MM.1S (cell line): ENCODE results near the gene CCDC85C.
A peak's percentile ranks its signal among the peaks of the same experiment; 100 is the strongest.

ENCODE experiments used
- DNase-seq: peaks from one replicate; pipeline ENCODE4 v3.0.0-alpha.2; 2015
- H2AFZ ChIP-seq: fragments of 300-600 bp; sonication (generic); 2 replicates; pipeline ENCODE4 v1.6.0; 2016; ENCODE audit warnings: antibody characterized with exemption, low read length
- H3F3A ChIP-seq: fragments of 300-600 bp; sonication (generic); 2 replicates; pipeline ENCODE4 v1.6.1; 2016; ENCODE audit warnings: mild to moderate bottlenecking, antibody characterized with exemption, low read length, moderate library complexity, mixed read lengths; ENCODE audit not compliant: insufficient read depth
- H3K27ac ChIP-seq: fragments of 300-600 bp; sonication (generic); 2 replicates; pipeline ENCODE4 v1.5.1; 2016; ENCODE audit warnings: mild to moderate bottlenecking, low read length
- H3K27me3 ChIP-seq: fragments of 300-600 bp; sonication (generic); replicated peaks from 2 replicates; pipeline ENCODE4 v1.6.0; 2016; ENCODE audit warnings: low read length; ENCODE audit not compliant: insufficient read depth
- H3K36me3 ChIP-seq: fragments of 300-600 bp; sonication (generic); replicated peaks from 2 replicates; pipeline ENCODE4 v1.6.1; 2016; ENCODE audit warnings: mild to moderate bottlenecking, low read length, mixed read lengths; ENCODE audit not compliant: insufficient read depth
- H3K4me1 ChIP-seq: fragments of 300-600 bp; sonication (generic); 2 replicates; pipeline ENCODE4 v1.6.1; 2016; ENCODE audit warnings: low read length, mixed read lengths
- H3K4me2 ChIP-seq: fragments of 300-600 bp; sonication (generic); 2 replicates; pipeline ENCODE4 v1.6.0; 2016; ENCODE audit warnings: low read depth, low read length
- H3K4me3 ChIP-seq: fragments of 300-600 bp; sonication (generic); 2 replicates; pipeline ENCODE4 v1.5.1; 2016; ENCODE audit warnings: low read length, mixed read lengths
- H3K79me2 ChIP-seq: fragments of 300-600 bp; sonication (generic); 2 replicates; pipeline ENCODE4 v1.6.1; 2016; ENCODE audit warnings: mixed run types, low read length, mixed read lengths
- H3K9ac ChIP-seq: fragments of 300-600 bp; sonication (generic); 2 replicates; pipeline ENCODE4 v1.6.1; 2016; ENCODE audit warnings: low read length, mixed read lengths
- H3K9me2 ChIP-seq: fragments of 300-600 bp; sonication (generic); replicated peaks from 2 replicates; pipeline ENCODE4 v1.6.1; 2016; ENCODE audit warnings: mild to moderate bottlenecking, low read length, mixed read lengths; ENCODE audit not compliant: insufficient read depth
- H3K9me3 ChIP-seq: fragments of 300-600 bp; sonication (generic); replicated peaks from 2 replicates; pipeline ENCODE4 v1.6.1; 2016; ENCODE audit warnings: mild to moderate bottlenecking, low read length, mixed read lengths; ENCODE audit not compliant: insufficient read depth
- H4K20me1 ChIP-seq: fragments of 300-600 bp; sonication (generic); 2 replicates; pipeline ENCODE4 v1.6.1; 2016; ENCODE audit warnings: mild to moderate bottlenecking, low read length, moderate library complexity, mixed read lengths; ENCODE audit not compliant: insufficient read depth
- CTCF ChIP-seq: fragments of 300-600 bp; sonication (generic); IDR thresholded peaks from 2 replicates; pipeline ENCODE4 v1.5.1; 2016; ENCODE audit warnings: antibody characterized with exemption, low read length, mixed read lengths
- EZH2 ChIP-seq: fragments of 300-600 bp; sonication (generic); optimal IDR thresholded peaks from 2 replicates; pipeline ENCODE3; 2017; ENCODE audit warnings: low read depth, mild to moderate bottlenecking, antibody characterized with exemption, low read length, mixed read lengths
- EZH2phosphoT487 ChIP-seq: fragments of 300-600 bp; sonication (generic); IDR thresholded peaks from 2 replicates; pipeline ENCODE4 v1.6.1; 2018; ENCODE audit warnings: antibody characterized with exemption, low read length

The CCDC85C gene

DNA sequence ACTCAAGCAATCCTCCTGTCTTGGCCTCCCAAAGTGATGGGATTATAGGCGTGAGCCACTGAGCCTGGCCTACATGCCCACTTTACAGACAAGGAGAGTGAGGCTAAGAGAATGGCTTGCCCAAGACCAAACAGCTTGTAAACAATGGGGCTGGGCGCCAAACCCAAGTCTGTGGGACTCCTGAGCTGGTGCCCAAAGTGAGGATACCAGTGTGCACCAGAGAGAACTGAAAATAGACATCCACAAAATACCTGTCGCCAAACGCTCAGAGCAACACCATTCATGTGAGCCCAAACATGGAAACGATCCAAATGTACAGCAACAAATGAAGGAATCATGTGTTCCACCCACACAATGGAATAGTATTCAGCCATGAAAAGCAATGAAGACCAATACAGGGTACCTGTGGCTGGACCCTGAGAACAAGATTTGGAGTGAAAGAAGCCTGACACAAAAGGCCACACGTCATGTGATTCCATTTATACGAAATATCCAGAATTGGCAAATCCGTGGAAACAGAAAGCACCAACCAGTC, 84.6 kb downstream of the CCDC85C start:
- TF ChIP-seq CTCF (no peak), EZH2 (no peak), EZH2phosphoT487 (no peak)
- Histone ChIP-seq H3K9ac (no peak overlapping the region), H3K36me3 (no peaks in the 10 kb centered on the region), H3K9me2 (no peaks in the 10 kb centered on the region), H4K20me1 (no peaks in the 10 kb centered on the region), H2AFZ (no peak overlapping the region), H3K27ac (no peak overlapping the region), H3K27me3 (no peaks in the 10 kb centered on the region), H3F3A (no peaks in the 10 kb centered on the region), H3K4me1 (no peaks in the 10 kb centered on the region), H3K9me3 (no peaks in the 10 kb centered on the region), H3K4me2 (no peak overlapping the region), H3K79me2 (no peaks in the 10 kb centered on the region), H3K4me3 (no peak overlapping the region)
- DNase-seq = no peak

- Histone ChIP-seq H4K20me1 (no peaks in the 10 kb centered on the region), H3K4me1 (no peaks in the 10 kb centered on the region), H3K9ac (no peak overlapping the region), H3K27me3 (no peaks in the 10 kb centered on the region), H3K79me2 (no peaks in the 10 kb centered on the region), H3F3A (no peaks in the 10 kb centered on the region), H3K9me3 (no peaks in the 10 kb centered on the region), H2AFZ (no peak overlapping the region), H3K4me2 (no peak overlapping the region), H3K36me3 (no peaks in the 10 kb centered on the region), H3K9me2 (no peaks in the 10 kb centered on the region), H3K4me3 (no peak overlapping the region), H3K27ac (no peak overlapping the region)
- TF ChIP-seq CTCF (peak; percentile 64), EZH2 (no peak)
- DNase-seq = peak; percentile 45
These were observed 85.3 kb downstream of the CCDC85C start for GRCh38 chr14:99518441-99519346.

GRCh38 chr14:99517643-99518381, 86.2 kb downstream of the CCDC85C start:
- no peaks in the 10 kb centered on the region for H3K27me3 ChIP-seq
- no peaks in the 10 kb centered on the region for H3F3A ChIP-seq
- no peak overlapping the region for H3K4me2 ChIP-seq
- no peaks in the 10 kb centered on the region for H3K4me1 ChIP-seq
- no peak overlapping the region for H3K4me3 ChIP-seq
- no peaks in the 10 kb centered on the region for H3K9me3 ChIP-seq
- H3K79me2 ChIP-seq = no peaks in the 10 kb centered on the region
- no peak overlapping the region for H2AFZ ChIP-seq
- no peak overlapping the region for H3K9ac ChIP-seq
- H3K36me3 ChIP-seq = no peaks in the 10 kb centered on the region
- H4K20me1 ChIP-seq = no peaks in the 10 kb centered on the region
- no peak overlapping the region for H3K27ac ChIP-seq
- no peaks in the 10 kb centered on the region for H3K9me2 ChIP-seq
- TF ChIP-seq EZH2 = no peak
- no peak for TF ChIP-seq CTCF
- TF ChIP-seq EZH2phosphoT487 = no peak
- no peak for DNase-seq
